ENCODE measurements around the gene MKS1.

MKS1 gene

DNA sequence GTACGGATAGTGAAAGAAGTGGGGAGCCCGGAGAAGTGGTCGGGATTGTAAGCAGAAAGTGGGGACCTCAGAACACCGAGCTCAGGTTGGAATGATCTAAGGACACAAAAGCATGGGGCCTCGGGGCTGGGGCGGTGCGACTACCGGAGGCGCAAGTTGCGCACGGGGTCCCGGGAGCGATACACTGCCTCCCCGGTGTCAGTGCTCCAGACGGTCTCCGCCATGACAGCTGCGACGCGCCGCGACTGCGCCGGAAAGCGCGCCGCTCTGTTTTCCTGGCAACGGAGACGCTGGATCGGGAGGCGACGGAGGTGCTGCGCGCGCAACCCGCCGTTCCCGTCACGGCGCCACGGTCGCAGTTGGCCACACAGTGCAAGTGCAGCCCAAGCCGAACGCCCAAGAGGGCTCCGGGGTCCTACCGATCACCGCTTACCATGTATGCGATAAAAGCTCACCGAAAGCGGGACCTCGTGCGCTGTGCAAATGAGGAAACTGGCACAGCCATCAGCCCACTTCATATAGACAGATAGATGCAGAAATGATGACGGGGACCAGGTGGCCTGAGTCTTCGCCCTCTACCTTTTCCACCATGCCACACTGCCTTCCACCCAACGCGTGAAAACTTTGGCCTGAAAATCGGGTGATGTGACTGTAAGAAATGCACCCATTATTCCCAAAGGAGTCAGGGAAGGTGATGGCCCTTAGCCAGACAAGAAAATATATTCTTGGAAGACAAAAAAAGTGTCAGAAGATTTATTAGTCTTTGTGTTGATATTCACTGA is at the start of gene MKS1:
Gene MKS1, minus strand, starts transcription at position 249 of the 782 bp plus-strand sequence. Its CDS starts 25 bp downstream, at position 224.
- DNase-seq: peak; percentile 95

DNA sequence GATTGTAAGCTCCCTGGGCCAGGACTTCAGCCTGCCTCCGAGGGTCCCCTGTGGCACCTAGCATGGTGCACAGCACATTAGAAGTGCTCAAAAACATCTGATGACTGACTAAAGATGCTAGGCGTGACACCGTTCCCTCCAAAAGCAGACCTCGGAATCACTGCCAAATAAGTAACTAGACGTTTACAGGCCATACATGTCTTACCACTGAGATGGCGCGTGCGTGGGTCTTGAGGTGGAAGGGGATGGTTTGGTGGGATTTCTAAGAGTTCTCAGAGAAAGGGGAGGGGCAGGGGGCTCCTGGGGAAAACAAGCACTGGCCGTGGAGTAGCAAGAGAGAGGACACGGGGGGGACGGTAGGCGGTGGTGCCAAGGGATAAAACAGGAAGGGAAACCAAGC is 49.3 kb upstream of the MKS1 start:
- no peak for DNase-seq

DNA sequence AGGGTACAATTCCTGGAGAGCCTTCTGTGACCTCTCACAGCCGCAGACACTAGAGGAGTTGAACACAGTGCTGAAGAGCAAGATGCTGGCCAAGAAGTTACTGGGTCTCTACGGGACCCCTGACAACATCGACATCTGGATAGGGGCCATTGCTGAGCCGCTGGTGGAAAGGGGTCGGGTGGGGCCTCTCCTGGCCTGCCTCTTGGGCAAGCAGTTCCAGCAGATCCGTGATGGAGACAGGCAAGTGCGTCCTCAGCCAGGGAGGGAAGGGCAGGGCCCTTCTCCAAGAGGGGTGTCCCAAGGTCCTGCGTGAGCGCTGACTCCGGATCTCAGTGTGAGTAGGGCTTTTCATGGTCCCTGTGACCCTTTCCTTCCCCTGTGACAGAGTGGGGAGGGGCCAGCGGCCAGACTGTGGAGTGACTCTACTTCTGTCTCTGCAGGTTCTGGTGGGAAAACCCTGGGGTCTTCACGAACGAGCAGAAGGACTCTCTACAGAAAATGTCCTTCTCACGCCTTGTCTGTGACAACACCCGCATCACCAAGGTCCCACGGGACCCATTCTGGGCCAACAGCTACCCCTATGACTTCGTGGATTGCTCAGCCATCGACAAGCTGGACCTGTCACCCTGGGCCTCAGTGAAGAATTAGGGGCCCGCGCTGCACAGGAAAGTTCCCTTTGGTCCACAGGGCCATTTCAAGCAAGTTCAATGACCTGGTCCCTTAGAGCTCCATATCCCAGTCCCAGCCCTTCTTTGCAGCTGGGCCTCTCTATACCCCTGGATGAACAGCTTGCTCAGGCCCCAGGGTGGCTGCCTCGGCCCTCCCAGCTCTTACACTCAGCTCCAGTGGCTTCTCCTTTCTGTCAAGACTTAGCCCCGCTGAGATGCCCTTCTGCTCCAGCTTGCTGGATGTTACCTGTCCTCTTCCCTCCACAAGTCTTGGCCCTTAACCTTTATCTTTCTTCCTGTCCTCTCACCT is 48.6 kb upstream of the MKS1 start:
- no peak for DNase-seq

DNA sequence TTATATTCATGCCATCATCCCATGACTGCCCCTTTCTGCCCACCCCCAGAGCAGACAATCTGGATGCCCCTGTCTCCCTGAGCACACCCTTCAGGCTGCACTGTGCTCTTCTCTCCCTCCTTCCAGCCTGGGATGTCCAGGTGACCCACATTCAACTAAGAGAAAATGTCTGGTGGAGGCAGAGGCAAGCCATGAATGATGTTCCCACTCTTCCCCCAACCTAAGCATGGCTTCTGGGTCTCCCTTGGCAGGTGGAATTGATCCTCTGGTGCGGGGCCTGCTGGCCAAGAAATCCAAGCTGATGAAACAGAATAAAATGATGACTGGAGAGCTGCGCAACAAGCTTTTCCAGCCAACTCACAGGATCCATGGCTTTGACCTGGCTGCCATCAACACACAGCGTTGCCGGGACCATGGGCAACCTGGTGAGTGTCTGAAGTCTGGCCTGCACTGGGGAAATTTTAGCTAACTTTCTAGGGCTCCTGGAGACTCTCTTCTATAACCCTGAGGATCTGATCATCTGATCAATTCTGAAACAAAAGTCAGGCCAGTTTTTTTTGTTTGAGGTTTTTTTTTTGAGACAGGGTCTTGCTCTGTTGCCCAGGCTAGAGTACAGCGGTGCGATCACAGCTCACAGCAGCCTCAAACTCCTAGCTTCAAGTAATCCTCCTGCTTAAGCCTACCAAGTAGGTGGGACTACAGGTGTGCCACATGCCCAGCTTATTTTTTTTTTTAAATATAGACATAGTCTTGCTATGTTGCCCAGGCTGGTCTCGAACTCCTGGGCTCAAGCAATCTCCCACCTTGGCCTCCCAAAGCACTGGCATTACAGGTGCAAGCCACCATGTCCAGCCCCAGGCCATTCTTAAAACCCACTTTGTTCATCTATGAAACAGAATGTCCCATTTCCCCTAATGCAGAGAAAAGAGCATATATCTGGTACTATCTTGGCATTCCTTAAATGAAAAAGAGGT is 47.1 kb upstream of the MKS1 start:
- no peak for DNase-seq

- no peak for DNase-seq
Measured at GRCh38 chr17:58265271-58265670, 46.2 kb upstream of the MKS1 start.

GRCh38 chr17:58264407-58265103 is 45.5 kb upstream of the MKS1 start:
- DNase-seq: no peak

DNA sequence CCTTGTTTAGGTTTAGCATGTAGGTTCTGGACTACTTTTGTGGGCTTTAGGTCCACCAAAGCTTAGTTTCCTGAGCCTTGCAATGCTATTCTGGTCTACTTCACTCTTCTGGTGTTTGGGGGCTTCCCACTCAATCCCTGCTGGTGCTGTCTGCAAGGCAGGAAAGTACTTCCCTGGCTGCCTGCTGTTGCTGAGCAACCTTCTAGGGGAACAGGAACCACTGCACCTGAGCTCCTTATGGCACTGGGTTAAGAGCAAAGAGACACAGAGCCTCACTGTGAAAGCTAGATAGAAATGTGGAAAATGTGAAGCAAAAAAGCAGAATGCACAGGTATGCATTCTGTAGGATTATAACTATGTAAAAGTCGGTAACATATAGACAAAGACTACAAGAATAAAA is 44.7 kb upstream of the MKS1 start:
- DNase-seq: no peak

DNA sequence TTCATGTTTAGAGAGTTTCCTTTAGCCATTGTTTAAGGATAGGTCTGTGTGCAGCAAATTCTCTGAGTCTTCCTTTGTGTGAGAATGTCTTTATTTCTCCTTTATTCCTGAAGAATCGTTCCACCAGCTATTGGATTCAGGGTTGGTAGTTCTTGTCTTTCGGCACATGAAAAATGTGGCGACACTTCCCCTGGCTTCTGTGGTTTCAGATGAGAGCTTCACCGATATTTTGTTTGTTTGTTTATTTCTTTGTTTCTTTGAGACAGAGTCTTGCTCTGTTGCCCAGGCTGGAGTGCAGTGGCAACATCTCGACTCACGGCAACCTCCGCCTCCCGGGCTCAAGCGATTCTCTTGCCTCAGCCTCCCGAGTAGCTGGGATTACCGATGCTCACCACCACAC is 43.1 kb upstream of the MKS1 start:
- no peak for DNase-seq

DNA sequence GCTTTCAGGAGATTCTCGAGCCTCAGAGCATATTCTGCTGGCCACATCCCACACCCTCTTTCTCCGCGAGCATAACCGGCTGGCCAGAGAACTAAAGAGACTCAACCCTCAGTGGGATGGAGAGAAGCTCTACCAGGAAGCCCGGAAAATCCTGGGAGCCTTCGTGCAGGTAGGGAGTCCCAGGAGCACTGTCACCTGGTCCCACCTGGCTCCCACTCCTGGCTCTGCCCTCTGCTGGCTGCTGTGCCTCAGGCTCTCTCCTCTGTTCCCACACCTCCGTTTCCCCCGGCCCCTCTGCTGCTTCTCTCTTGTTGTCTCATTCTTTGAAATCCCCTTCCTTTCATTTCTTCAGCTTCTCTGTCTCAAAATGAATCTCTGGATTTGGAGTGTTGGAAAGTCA is 35.7 kb upstream of the MKS1 start:
- DNase-seq: peak; percentile 8

DNA sequence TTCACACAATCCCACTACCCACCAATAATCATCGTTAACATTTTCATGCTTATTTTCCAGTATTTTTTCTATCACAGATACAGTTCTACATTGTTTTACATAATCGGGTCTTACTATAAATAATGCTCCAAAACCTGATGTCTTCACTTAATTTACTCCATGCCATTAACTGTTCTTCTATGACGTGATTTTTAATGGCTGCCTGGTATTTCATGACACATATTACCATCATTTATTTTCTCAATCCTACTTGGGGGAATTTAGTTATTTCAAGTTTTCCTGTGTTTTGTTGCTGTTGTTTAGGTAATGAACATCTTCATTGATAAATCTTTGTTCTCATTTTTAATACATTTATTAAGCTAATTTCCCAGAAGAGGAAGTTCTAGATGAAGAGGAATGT is 34.0 kb upstream of the MKS1 start:
- DNase-seq: no peak

DNA sequence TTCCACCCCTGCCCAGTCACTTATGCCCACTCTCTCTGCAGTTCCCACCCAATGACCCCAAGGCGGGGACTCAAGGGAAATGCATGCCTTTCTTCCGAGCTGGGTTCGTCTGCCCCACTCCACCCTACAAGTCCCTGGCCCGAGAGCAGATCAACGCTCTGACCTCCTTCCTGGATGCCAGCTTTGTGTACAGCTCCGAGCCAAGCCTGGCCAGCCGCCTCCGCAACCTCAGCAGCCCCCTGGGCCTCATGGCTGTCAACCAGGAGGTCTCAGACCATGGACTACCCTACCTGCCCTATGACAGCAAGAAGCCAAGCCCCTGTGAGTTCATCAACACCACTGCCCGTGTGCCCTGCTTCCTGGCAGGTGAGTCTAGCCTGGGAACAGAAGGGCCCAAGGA is 33.1 kb upstream of the MKS1 start:
- DNase-seq: no peak

DNA sequence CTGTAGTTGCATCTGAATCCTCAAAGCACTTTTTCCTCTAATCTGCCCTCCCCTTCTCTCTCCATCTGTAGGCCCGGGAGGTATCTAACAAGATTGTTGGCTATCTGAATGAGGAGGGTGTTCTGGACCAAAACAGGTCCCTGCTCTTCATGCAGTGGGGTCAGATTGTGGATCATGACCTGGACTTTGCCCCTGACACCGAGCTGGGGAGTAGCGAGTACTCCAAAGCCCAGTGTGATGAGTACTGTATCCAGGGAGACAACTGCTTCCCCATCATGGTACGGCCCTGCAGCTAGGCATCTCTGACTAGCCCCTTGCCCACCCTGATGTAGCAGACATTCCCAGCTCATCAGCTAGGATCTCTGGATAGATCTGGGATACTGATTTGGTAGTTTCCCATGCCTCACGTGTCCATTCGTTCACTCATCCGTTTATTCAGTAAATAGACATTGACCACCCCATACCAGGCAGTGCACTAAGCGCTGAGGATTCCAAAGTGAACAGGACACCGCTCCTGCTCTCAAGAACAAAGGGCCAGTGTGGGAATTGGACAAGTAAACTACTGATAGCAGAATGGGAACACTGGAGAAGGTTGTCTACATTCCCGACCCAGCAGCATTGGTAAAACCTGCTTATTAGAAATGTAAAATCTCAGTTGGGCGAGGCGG is 31.4 kb upstream of the MKS1 start:
- DNase-seq: no peak

DNA sequence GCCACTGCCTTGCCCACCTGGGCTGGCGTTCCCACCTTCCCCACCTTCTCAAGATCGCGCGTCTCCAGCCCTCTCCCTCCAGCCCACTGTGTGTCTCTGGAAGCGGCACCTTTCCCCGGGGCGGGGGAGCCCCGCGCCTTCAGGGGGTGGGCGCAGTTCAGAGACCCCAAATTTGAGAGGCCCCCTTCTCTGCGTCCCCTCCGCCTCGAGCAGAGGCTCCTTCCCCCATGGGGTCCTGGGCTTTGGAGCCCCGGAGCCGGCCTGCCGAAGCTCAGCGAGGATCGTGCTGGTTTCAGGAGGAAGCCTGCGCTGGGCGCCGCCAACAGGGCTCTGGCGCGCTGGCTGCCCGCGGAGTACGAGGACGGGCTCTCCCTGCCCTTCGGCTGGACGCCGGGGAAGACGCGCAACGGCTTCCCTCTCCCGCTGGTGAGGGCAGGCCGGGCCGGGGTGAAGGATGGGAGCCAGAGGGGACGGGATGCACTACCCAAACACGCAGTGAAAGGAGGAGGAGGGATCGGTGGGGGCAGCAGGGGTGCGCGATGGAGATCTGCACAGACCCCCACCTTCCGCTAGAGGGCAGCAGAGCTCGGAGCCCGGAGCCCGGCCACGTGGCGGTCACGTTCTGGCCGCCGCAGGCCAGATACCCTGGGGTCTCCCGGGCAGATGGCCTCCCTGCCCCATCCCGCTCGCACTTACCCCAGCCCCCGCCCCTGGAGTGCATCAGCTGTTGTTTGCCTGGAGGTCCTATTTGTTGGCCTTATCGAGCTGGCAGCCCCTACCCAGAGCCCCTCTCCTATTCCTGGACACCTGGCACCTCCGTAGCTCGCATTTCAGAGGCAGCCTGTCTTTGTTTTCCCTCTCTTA is 30.4 kb upstream of the MKS1 start:
- peak; percentile 78 for DNase-seq

DNA sequence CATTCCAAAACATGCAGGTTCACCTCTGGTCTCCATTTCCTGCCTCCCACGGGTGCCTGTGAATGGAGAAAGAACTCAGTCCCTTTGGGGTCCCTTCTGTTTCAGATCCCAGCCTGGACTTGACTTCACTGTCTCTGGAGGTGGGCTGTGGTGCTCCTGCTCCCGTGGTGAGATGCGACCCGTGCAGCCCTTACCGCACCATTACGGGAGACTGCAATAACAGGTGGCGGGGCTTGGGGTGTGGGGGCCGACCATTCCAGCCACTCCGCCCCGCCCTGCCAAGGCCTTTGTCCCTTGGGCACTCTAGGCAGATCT is 29.9 kb upstream of the MKS1 start:
- DNase-seq: no peak

GRCh38 chr17:58247511-58248363 is 28.7 kb upstream of the MKS1 start:
- peak; percentile 18 for DNase-seq

- no peak for DNase-seq
Measured at GRCh38 chr17:58246781-58247180, 27.7 kb upstream of the MKS1 start.

DNA sequence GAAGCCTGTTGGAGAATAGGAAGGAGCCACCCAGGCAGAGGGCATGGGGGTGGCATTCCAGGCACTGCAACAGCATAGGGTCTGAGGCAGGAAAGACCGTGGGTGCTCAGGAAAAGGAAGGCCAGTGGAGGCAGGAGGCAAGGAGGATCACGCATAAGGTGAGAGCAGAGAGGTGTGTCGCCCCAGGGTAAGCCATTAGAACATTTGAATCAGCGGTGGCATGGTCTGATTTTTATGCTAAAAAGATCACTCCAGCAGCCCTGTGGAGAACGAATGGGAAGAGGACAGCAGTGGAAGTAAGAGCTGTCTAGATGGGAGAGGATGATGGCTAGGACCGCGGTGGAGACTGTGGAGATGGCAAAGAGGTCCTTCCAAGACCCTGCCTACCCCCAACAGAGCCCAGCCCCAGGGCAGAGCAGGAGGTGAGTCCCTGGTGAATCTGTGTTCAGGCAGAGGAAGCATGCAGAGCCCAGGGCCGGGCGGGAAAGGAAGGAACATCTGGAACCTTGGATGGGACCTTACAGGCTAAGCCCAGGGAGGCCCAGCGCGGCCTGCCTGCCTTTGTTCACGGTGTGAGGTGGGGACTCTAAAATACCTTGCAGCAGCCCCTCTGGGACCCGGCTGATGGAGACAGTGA is 27.2 kb upstream of the MKS1 start:
- no peak for DNase-seq

- no peak for DNase-seq
Measured at GRCh38 chr17:58245428-58246103, 26.5 kb upstream of the MKS1 start.

DNA sequence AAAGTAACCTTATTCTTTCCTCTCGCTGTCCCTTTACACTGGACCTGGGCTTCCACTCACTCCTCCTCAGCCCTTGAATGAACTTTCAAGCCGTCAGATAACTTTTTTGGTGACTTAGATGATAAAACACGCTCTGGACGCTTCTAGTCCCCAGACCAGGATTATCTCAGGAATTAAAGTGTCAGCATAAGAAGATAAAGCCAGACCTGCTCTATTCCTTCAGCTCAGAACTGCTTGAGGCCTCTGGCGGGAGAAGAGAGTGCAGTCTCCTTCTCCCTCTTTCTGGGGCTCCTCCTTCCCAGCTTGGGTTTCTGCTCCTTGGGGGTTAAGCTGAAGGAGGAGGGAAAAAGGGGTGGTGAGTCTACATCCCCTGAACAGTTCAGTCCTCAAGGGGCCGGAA is 25.9 kb upstream of the MKS1 start:
- no peak for DNase-seq

All from DMS53 (cell line).